IMR-90 (cell line): ENCODE data around the gene ZNF519.

ENCODE experiments used
- CTCF ChIP-seq: conservative IDR thresholded peaks from 2 replicates; pipeline ENCODE4 v1.5.1; 2012; ENCODE audit warnings: mild to moderate bottlenecking, low read depth, low read length, improper control_type of control experiment
- FOS ChIP-seq: fragments of 150-350 bp; IDR thresholded peaks from 2 replicates; pipeline ENCODE4 v1.6.1; 2016; ENCODE audit warnings: low read depth, low read length
- MAFK ChIP-seq: IDR thresholded peaks from 2 replicates; pipeline ENCODE4 v1.6.1; 2012; ENCODE audit warnings: low read depth, low read length, improper control_type of control experiment
- POLR2A ChIP-seq: IDR thresholded peaks from 2 replicates; pipeline ENCODE4 v1.6.1; 2012; ENCODE audit warnings: mild to moderate bottlenecking, low read depth, low read length
- RFX5 ChIP-seq: IDR thresholded peaks from 2 replicates; pipeline ENCODE4 v1.8.0; 2012; ENCODE audit warnings: low read depth, mild to moderate bottlenecking, low read length, moderate library complexity

DNA sequence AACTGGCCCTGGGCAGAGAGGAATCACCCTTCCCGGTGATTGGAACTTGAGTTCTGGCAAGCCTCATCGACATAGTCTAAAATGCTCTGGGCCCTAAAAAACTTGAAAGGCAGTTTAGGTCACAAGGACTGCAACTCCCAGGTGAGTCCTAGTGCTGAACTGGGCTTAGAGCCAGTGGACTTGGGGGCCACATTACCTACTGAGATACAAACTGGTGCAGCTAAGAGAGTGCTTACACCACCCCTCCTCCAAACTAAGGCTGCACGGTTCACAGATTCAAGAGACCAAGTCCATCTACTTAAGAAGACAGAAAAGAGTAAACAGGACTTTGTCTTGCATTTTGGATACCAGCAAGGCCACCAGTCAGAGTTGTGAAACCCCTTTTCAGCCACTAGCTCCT is 25.3 kb downstream of the ZNF519 start:
- TF ChIP-seq MAFK = no peak
- no peak for TF ChIP-seq CTCF
- no peak for TF ChIP-seq POLR2A
- no peak for TF ChIP-seq FOS
- no peak for TF ChIP-seq RFX5
